Inferior parietal cortex (tissue), 1 donor: Measurements from ENCODE around the gene OASL.
"Not testable (repeated sequence)": the region's sequence is repeated elsewhere in the genome, so short reads cannot be mapped to it uniquely, and the experiment has no call there.

Source experiments
- DNase-seq: peaks from one replicate; pipeline ENCODE4 v3.0.0-alpha.2; 2016; ENCODE audit errors: extremely low spot score

Gene OASL, protein sequence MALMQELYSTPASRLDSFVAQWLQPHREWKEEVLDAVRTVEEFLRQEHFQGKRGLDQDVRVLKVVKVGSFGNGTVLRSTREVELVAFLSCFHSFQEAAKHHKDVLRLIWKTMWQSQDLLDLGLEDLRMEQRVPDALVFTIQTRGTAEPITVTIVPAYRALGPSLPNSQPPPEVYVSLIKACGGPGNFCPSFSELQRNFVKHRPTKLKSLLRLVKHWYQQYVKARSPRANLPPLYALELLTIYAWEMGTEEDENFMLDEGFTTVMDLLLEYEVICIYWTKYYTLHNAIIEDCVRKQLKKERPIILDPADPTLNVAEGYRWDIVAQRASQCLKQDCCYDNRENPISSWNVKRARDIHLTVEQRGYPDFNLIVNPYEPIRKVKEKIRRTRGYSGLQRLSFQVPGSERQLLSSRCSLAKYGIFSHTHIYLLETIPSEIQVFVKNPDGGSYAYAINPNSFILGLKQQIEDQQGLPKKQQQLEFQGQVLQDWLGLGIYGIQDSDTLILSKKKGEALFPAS

DNA sequence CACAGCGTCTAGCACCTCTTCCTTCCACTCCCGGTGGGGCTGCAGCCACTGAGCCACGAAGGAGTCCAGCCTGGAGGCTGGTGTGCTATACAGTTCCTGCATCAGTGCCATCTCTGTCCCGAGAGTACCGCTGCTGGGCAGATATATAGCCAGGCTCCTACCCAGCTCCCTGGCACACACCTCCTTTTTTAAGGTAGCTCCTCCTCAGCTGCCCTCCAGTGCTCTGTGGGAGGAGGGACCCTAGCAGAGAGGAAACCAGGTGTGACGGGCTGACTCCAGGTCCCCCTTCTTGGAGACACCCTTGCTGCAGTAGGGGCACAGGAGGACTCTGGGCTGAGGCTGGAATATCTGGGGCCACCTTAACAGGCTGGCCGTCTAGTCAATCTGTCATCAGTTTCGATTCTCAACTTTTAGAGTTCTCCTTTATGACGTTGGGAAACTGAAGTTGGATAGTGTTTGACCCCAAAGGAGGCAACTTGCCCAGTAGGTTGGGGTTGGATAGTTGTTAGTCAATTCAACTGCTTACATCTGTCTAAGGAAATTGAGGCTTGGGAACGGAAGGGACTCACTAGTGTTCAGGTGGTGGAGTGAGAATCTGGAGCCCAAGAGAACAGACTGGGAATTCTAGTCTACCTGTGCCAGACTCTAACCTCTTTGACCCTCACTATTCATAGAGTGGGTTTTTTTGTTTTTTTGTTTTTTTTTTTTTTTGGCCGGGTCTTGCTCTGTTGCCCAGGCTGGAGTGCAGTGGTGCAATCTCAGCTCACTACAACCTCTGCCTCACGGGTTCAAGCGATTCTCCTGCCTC lies at the start of gene OASL:
Gene OASL (minus strand): TSS at position 386 of the 808 bp plus-strand sequence. CDS start 275 bp downstream, at position 111.
- peak; percentile 11 for DNase-seq

DNA sequence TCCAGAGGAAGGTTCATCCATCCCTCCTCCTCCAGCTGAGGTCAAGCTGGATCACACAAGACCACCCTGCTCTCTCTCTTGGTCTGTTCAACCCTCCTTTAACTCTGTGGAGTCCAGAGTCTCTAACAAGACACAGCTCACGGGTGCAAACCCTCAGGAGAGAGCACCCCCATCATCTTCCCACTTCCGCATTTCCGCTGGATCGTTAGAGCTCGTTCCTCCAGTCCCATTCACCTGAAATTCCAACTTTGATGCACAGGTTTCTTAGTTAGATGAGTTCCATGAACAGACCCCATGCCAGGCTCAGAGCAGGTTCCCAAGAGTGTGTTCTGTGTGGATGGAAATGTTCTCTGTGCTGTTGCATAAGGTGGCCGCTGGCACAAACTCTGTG lies 49.1 kb upstream of the OASL start:
- no peak for DNase-seq

DNA sequence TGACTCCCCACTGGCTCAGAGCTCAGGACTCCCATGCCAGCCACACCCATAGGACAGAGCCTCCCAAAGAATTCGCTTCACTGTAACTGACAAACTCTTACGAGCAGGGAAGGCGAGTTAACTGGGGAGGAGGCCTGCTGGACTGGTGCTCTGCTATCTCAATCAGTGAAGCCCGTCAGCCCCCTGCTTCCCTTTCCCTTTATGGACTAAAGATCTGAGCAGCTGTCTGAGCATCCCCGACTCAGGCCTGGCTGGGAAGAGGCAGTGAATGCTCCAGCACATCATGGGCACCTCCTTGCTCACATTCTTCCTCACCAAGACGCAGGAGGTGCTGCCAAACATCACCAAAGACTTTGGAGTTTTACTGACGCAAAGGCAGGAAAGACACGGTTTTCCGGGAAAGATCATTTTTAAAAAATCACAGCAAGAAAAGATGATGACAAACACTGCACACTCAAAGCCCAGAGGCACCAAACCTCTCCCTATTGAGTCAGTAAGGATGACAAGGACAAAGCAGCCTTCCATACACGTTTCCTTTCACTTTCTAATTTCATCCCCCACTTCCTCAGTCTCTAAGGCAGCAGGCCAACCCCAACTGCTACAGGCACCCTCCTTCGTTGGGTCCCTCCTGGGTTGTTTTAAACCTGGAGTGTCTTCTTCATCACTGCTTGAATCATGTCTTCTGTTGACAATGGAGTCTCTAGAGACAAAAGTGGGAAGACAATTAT lies 48.6 kb upstream of the OASL start:
- DNase-seq, result no peak

DNA sequence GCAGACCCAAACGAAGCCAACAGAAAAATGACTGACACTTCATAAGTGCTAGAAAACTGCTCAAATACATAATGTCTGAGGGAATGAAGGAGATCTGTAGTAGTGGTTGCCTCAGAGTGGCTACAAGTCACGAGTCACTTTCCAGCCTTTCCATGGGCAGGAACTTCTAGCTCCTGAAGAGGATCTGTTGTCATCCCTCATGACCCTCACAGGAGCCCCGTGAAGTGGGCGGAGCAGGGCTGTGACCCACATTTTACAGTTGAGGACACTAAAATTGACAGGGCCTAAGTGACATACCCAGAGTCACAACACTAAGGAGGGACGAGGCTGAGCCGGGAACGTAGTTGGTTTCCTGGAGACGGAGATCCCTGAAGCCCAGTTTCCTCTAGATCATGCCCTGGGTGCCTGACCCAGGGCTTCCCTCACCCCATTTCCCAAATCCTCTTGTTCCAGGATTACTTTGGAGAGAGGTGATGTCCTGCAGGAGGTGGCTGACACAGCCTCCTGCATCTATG lies 47.8 kb upstream of the OASL start:
- DNase-seq, result no peak

DNA sequence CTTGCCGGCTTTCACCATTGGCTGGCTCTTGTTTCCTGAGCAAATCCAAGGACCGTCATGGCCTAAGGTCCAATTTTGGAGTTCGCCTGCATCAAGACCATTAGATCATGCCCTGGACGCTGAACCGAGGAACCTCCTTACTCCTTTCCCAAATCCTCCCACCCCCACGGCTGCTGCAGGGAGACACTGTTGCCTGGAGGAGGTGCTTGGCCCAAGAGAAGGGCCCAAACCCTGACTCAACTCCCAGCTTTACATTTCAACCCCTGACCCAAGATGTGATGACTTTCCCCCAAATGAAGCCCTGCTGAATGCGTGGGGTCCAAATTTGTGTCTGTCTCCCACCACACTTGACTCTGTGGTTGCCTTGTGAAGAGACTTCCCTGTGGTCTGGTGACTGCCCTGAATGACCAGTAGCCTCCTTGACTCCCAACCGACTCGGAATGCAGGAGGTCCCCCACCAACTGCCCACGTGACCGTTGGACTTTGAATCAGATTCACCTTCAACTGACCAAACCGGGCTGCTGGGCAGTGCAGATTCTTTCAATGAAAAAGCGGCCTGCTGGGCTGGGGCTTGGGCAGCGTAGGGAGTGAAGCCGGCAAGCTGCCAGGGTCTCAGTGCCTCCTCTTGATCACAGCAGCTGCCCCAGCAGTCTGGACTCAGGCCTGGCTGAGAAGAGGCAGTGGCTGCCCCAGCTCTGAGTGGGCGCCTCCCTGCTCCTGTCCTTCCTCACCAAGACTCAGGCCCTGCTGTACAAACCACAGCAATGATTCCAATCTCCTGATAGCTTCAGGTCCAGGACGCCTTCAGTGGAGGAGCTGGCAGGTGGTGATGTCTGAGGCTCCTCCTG lies 46.7 kb upstream of the OASL start:
- no peak for DNase-seq

DNA sequence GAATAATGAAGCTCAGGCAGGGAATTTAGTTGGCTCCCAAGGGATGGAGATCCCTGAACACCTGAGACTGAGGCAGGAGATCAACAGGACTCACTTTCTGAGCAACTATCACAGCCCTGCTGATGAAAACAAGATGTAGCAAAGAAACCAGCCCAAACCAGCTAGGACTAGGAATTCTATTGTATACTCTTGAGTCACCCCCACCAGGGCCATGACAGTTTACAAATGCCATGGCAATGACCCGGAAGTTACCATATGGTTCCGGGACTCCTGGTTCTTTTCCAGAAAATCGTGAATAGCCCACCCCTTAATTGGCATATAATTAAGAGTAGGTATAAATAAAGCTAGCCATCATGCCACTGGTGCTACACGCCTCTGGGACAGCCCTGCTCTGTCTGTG lies 46.0 kb upstream of the OASL start:
- no peak for DNase-seq

DNA sequence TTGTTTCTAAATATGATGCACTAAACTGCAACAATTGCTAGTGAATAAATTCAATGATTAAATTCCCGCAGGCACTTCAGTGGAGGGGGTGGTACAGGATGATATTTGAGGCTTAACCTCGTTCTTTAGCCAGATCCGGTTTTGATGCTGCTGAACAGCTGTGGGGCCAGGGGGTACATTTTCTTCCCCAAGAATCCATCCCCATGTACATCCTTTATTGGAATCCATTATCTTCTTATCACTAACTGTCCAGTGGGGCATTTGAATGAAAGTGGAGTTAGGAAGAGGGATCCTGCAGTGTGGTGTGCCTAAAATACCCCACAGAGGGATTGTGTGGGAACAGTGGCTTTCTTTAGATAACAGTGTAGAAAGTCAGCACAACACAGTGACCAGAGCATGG lies 45.2 kb upstream of the OASL start:
- DNase-seq, result no peak

DNA sequence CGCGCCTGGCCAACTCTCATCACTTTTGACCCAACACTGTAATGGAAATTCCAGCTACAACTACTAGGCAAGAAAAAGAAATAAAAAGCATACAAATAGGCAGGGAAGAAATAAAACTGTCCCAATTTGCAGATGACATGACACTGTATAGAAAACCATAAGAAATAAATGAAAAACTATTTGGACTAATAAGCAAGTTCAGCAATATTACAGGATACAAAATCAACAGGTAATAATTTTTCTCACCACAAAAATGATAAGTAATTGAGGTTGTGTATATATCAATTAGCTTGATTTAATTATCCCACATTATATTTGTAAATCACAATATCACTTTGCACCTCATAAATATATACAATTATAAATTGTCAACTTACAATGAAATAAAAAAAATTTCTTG lies 41.9 kb upstream of the OASL start:
- no peak for DNase-seq

DNA sequence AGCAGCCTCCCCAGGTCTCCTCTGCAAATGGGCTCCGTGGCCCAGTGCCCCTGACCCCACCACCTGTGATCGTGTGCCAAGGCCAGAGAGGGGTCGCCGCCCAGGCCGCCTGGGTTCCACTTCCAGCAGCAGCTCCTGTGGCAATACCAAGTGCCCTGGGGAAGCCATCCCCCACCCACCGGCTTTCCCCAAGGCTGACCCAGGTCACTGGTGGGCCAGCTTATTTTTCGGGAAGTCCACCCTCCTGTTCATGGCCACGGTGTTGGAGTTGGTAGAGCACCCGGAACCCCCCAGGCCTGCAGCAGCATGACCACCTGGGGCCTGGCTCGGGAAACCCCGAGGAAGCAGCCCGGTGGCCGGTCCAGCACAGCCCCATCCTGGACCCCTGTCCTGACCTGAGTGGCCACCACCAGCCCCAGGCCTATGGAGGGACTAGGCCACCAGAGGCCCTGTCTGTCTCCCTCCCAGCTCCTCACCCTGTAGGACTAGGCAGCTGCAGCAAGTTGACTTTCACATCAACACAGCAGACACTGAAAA lies 40.8 kb upstream of the OASL start:
- DNase-seq, result no peak

DNA sequence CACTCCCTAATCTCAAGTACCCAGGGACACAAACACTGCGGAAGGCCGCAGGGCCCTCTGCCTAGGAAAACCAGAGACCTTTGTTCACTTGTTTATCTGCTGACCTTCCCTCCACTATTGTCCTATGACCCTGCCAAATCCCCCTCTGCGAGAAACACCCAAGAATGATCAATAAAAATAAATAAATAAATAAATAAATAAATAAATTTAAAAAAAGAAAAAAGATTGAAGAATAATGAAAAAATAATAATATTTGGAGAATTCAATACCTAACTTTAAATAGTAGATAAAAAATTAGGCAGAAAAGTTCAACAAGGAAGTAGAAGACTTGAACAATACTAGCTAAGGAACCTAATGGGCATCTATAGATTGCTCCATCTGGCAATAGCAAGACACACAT lies 38.4 kb upstream of the OASL start:
- not testable (repeated sequence) for DNase-seq

DNA sequence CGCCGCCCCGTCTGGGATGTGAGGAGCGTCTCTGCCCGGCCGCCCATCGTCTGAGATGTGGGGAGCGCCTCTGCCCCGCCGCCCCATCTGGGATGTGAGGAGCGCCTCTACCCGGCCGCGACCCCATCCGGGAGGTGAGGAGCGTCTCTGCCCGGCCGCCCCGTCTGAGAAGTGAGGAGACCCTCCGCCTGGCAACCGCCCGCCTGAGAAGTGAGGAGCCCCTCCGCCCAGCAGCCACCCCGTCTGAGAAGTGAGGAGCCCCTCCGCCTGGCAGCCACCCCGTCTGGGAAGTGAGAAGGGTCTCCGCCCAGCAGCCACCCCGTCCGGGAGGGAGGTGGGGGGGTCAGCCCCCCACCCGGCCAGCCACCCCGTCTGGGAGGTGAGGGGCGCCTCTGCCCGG lies 36.9 kb upstream of the OASL start:
- not testable (repeated sequence) for DNase-seq

DNA sequence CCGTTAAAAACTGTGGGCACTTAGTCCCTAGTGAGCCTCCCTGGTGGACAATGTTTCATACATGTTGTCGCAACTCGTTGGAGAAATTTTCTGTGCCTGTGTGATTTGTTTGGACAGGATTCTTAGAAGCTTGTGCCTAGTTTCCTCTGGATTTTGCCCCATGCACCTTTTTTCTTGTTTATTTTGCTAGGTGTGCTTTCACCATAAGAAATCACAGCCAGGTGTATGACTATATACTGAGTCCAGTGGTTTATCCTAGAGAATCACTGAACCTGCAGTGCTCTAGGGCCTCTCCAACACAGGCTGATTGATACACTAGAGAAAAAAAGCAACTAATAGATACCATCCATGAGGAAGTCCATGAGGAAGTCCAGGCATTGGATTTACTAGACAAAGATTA lies 33.1 kb upstream of the OASL start:
- no peak for DNase-seq

DNA sequence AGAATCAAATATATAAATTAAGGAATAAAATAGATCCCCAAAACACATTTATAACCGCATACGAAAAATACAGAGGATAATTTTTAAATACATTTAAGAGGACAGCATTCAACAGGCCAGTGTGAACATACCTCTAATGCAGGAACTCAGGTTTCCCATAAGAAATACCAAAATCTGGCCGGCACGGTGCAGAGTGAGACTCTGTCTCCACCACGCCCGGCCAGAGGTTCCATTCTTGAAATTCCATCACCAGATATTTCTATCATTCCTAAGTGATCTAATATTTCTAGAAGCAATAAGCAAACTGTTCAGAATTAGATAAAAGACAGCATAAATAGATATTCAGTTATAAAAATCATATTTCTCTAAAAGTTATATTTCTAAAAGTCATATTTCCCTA lies 30.2 kb upstream of the OASL start:
- DNase-seq, result no peak

DNA sequence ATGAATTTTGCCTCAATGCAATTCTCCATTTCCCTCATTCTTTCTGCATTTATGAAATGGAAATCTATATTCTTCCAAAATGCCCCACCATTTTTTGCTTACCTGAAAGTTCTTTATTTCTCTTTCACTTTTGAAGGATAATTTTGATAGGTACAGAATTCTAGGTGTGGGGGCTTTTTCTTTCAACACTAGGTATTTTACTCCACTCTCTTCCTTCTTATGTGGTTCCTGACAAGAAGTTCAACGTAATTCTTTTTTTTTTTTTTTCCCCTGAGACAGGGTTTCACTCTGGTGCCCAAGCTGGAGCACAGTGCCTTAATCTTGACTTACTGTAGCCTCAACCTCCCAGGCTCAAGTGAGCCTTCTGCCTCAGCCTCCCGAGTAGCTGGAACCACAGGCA lies 26.3 kb upstream of the OASL start:
- DNase-seq, result no peak

DNA sequence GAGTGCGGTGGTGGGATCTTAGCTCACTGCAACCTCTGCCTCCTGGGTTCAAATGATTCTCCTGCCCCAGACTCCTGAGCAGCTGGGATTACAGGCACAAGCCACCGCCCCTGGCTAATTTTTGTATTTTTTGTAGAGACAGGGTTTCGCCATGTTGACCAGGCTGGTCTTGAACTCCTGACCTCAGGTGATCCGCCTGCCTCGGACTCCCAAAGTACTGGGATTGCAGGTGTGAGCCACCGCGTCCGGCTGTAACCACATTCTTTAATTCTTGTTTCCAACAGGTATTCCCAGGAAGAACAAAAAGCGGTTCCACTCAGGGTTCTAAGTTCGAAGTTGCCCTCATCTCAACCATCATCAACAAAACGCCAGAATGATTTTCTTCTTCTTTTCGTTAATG lies 25.5 kb upstream of the OASL start:
- not testable (repeated sequence) for DNase-seq

DNA sequence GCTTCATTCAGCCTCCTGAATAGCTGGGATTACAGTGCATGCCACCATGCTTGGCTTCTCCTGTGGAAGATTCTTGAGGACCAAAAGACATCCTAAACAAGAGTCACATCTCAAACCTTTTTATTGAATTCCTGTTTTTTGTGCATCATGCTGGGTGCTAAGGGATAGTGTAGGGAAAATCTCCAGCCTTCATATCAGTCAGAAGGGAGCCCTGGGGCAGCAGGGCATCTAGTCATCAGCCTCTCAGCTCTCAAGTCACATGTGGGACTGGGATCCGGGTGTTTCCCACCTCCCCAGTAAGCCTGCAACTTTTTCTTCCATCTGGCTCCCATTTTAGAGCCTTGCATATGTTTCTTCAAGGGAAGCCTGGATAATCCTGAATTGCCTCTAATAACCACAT lies 25.1 kb upstream of the OASL start:
- no peak for DNase-seq

DNA sequence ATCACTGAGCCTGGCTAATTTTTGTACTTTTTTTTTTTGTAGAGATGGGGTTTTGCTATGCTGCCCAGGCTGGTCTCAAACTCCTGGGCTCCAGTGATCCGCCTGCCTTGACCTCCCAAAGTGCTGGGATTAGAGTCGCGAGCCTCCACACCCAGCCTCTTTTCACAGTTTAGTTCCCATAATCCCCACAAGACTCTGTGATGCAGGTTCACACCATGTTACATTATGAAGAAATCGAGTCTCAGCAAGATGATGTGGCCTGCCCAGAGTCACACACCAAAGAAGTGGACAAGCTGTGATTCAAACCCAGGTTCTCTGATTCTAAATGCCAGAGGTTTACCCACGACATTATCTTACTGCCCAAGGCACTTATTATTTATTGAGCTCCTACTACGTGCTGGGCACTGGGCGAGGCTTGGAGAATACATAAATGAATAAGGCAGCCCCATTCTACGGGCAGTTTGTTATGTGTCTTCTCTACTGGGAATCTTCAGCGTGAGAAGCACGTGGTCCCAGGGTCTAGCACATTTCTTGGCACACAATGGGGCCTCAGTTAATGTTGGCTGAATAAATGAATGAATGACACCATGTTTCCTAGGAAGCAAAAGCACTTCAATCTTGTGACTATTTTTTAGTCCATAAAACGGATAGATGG lies 23.5 kb upstream of the OASL start:
- no peak for DNase-seq

DNA sequence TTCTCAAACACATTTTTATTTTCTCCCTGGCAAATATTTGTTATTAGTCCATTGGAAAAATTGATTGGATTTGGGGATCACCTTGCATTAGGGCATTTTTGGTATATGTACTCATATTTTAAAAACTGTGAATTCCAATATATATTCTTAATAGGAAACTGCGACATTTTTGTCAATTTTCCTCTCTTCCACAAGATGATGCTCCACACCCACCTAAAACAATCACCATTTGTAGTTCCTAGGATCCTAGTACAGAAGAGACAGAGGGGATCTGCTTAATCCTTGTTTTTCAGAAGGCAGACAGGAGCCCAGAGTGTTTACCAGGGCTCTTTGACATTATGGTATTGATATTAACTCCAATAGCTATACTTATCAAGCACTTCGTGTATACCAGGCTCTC lies 22.8 kb upstream of the OASL start:
- peak; percentile 39 for DNase-seq

DNA sequence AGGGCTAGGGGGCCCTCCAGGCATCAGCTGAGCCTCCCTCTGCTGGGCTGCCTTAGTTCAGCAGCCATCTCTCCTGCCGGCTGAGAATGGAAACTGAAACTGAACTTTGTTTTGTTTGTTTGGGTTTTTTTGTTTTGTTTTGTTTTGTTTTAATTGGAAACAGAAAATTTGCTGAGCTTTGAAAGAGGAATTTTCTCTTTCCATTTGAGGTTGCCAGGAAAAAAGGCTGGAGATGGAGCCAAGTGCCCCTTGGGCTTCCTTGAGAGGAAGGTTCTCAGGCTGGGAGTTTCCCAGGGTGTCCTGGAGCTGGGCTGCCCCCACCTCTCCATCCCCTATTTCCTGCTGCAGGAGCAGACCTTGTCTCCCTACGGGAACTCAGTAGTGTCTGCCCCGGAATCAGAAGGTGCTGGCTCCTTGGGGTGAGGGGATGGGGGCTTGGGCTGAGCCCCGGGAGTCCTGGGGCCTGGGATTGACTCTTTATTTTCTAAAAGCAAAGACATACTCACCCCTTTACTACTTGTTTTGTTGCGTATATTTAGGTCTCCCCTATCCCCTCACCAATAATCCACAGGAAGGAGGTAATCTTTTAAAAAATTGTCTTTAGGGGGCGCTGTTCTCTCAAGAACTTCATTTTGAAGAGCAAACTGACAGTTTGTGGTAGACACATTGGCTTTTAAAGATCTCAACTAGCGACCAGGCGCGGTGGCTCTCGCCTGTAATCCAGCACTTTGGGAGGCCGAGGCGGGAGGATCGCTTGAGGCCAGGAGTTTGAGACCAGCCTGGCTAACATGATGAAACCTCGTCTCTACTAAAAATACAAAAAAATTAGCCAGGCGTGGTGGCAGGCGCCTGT lies 21.3 kb upstream of the OASL start:
- peak; percentile 76 for DNase-seq
